ENCODE results near the gene TVP23C.

DNA sequence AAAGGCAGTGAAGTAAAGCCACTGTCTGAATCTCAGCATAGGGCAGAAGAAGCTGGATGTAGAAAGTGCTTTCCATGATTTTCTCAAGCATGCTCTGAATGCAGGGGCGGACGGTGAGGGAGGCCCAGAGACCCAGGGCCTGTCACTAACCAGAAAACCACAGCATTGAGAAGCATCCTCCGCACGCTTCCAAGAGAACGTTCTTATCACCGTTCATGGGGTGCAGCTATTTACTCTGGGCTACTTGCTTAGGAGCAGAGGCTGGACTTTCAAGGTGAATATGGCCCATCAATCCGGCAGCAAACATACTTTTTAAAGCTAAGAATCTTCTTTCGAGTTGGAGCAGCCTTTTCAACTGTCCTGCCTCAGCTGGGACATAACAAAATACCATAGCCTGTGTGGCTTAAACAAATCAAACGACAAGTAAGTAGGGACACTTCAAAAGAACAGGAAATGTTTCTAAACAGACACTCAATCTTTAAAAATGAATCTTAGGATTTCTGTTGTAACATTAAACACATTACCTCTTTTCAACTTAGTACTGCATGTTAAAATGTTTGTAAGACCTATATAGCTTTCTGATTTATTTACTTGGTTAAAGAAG lies 49.3 kb downstream of the TVP23C start:
- TF ChIP-seq CTCF (IDR thresholded peaks at IDR 0.05 in 8 of 11, conservative IDR thresholded peaks at IDR 0.05 in 3 of 11) (no peak), POLR2A (IDR thresholded peaks at IDR 0.05) (no peak), POLR2AphosphoS5 (IDR thresholded peaks at IDR 0.05) (no peak)

Data from spleen (tissue), 7 donors.